ENCODE results near the gene ANKMY1.
"Not testable (repeated sequence)": the region's sequence is repeated elsewhere in the genome, so short reads cannot be mapped to it uniquely, and the experiment has no call there.

Gene ANKMY1

DNA sequence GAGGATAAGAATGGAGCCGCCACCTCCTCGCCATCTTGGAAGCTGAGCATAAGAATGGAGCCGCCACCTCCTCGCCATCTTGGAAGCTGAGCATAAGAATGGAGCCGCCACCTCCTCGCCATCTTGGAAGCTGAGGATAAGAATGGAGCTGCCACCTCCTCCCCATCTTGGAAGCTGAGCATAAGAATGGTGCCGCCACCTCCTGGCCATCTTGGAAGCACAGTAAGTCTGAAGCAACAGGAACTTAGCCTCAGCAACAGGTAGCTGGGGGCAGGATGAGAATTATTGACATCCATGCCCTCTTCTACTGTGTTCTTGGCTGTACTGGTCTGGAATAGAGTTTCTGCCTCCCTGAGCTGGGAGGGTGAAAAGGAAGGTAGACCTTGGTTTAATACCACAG lies 60.7 kb downstream of the ANKMY1 start:
- not testable (repeated sequence) for H3K36me3 ChIP-seq (ENCODE audit: low read depth); H3K27ac ChIP-seq (ENCODE audit: poor library complexity, severe bottlenecking); H3K4me1 ChIP-seq (ENCODE audit: insufficient read depth, poor library complexity, severe bottlenecking); H3K27me3 ChIP-seq (ENCODE audit: insufficient read depth, poor library complexity, severe bottlenecking); H3K9me3 ChIP-seq (ENCODE audit: severe bottlenecking); H3K4me3 ChIP-seq (ENCODE audit: severe bottlenecking); DNase-seq (ENCODE audit: low spot score)
- TF ChIP-seq, protein P1, sequence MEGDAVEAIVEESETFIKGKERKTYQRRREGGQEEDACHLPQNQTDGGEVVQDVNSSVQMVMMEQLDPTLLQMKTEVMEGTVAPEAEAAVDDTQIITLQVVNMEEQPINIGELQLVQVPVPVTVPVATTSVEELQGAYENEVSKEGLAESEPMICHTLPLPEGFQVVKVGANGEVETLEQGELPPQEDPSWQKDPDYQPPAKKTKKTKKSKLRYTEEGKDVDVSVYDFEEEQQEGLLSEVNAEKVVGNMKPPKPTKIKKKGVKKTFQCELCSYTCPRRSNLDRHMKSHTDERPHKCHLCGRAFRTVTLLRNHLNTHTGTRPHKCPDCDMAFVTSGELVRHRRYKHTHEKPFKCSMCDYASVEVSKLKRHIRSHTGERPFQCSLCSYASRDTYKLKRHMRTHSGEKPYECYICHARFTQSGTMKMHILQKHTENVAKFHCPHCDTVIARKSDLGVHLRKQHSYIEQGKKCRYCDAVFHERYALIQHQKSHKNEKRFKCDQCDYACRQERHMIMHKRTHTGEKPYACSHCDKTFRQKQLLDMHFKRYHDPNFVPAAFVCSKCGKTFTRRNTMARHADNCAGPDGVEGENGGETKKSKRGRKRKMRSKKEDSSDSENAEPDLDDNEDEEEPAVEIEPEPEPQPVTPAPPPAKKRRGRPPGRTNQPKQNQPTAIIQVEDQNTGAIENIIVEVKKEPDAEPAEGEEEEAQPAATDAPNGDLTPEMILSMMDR (IDR thresholded peaks at IDR 0.05; ENCODE audit: poor library complexity, severe bottlenecking): peak; percentile 32
- ATAC-seq (ENCODE audit: low read depth): peak; percentile 53; the same call in 1 of the 3 replicates

DNA sequence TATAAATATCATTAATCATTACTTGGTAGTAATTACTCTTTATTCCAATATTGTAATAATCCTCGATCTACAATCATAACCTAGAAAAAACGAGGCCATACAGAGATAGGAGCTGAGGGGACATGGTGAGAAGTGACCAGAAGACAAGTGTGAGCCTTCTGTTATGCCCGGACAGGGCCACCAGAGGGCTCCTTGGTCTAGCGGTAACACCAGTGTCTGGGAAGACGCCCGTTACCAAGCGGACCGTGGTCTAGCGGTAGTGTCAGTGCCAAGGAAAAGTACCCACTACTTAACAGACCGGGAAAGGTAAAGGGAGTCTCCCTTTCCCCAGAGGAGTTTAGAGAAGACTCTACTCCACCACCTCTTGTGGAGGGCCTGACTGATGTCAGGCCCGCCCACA lies 62.8 kb downstream of the ANKMY1 start:
- ATAC-seq (ENCODE audit: low read depth); H3K4me1 ChIP-seq (ENCODE audit: insufficient read depth, poor library complexity, severe bottlenecking); H3K36me3 ChIP-seq (ENCODE audit: low read depth); H3K27me3 ChIP-seq (ENCODE audit: insufficient read depth, poor library complexity, severe bottlenecking); H3K9me3 ChIP-seq (ENCODE audit: severe bottlenecking); DNase-seq (ENCODE audit: low spot score); H3K4me3 ChIP-seq (ENCODE audit: severe bottlenecking); H3K27ac ChIP-seq (ENCODE audit: poor library complexity, severe bottlenecking): not testable (repeated sequence)
- TF ChIP-seq, protein P1 (IDR thresholded peaks at IDR 0.05; ENCODE audit: poor library complexity, severe bottlenecking): peak; percentile 51

DNA sequence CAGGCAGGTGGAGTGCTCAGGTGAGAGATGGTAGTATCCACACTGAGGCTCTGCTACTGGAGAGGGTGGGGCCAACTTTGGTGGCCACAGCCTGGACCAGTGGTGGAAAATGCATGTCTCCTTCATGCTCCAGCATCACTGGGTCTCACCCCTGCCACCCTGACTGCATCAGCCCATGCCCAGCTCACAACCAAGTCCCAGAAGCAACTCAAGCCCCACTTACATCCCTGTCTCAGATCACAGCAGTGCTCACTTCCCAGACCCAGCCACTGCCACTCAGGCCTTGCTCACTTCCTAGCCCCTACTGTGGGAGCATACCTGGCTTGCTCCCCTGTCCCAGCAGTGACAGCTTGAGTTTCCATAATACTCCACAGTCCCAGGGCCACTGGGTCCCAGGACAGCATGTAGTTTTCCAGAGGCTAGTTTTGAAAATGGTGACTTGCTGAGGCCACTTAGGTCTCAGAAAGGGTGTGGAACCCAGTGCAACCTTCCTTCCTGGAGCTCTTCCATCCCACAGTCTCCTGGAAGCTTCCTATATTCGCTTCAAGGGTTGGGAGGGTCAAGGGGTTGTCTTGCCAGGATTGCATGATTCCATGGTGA lies 63.5 kb downstream of the ANKMY1 start:
- DNase-seq (ENCODE audit: low spot score): no peak
- H3K27ac ChIP-seq (ENCODE audit: poor library complexity, severe bottlenecking): no peak overlapping the region

DNA sequence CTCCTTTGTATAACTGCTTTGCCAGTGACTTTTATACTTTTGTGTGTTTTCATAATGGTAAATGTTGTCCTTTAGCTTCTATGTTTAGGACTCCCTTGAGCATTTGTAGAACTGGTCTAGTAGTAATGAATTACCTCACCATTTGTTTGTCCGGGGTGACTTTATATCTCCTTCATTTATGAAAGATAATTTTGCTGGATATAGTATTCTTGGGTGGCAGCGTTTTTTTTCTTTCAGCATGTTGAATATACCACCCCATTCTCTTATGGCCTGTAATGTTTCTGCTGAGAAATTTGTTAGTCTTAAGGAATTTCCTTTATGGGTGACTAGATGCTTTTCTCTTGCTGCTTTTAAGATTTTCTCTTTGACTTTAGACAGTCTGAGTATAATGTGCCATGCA lies 66.3 kb downstream of the ANKMY1 start:
- no peaks in the 10 kb centered on the region for H3K36me3 ChIP-seq (ENCODE audit: low read depth)
- no peak overlapping the region for H3K4me3 ChIP-seq (ENCODE audit: severe bottlenecking)
- no peak overlapping the region for H3K27ac ChIP-seq (ENCODE audit: poor library complexity, severe bottlenecking)
- ATAC-seq (ENCODE audit: low read depth) (no peak), DNase-seq (ENCODE audit: low spot score) (no peak)
- no peaks in the 10 kb centered on the region for H3K4me1 ChIP-seq (ENCODE audit: insufficient read depth, poor library complexity, severe bottlenecking)
- H3K9me3 ChIP-seq (ENCODE audit: severe bottlenecking): peaks cover 2% of the 10 kb centered on the region
- TF ChIP-seq, protein P1 (IDR thresholded peaks at IDR 0.05; ENCODE audit: poor library complexity, severe bottlenecking): no peak
- no peaks in the 10 kb centered on the region for H3K27me3 ChIP-seq (ENCODE audit: insufficient read depth, poor library complexity, severe bottlenecking)

More for the DNA sequence above, 63.5 kb downstream of the ANKMY1 start:
- no peaks in the 10 kb centered on the region for H3K27me3 ChIP-seq (ENCODE audit: insufficient read depth, poor library complexity, severe bottlenecking)
- TF ChIP-seq, protein P1 (IDR thresholded peaks at IDR 0.05; ENCODE audit: poor library complexity, severe bottlenecking): no peak
- H3K4me1 ChIP-seq (ENCODE audit: insufficient read depth, poor library complexity, severe bottlenecking): no peaks in the 10 kb centered on the region
- H3K9me3 ChIP-seq (ENCODE audit: severe bottlenecking): peaks cover 2% of the 10 kb centered on the region
- H3K36me3 ChIP-seq (ENCODE audit: low read depth): no peaks in the 10 kb centered on the region
- ATAC-seq (ENCODE audit: low read depth): no peak
- no peak overlapping the region for H3K4me3 ChIP-seq (ENCODE audit: severe bottlenecking)

DNA sequence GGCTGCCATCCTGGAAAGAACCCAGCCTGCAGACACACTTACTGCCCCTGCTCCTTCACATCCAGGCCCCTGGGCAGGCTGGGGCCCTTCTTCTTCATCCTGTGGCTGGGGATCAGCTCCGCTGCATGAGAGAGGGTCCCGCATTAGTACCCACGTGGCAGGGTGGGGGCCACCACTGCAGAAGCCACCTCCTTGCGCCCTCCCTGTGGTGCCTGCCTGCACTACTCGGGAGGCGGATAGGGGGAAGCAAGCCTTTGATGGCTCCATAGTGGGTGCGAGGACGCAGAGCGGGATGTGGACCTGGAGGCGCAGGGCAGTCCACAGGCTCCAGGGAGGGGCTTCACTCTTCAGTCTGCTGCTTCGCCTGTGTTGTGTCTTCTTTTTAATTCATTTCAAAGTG lies 75.6 kb downstream of the ANKMY1 start:
- no peaks in the 10 kb centered on the region for H3K36me3 ChIP-seq (ENCODE audit: low read depth)
- no peaks in the 10 kb centered on the region for H3K4me1 ChIP-seq (ENCODE audit: insufficient read depth, poor library complexity, severe bottlenecking)
- no peak overlapping the region for H3K27ac ChIP-seq (ENCODE audit: poor library complexity, severe bottlenecking)
- TF ChIP-seq, protein P1 (IDR thresholded peaks at IDR 0.05; ENCODE audit: poor library complexity, severe bottlenecking): no peak
- H3K9me3 ChIP-seq (ENCODE audit: severe bottlenecking): no peaks in the 10 kb centered on the region
- DNase-seq (ENCODE audit: low spot score): no peak
- no peak for ATAC-seq (ENCODE audit: low read depth)
- no peaks in the 10 kb centered on the region for H3K27me3 ChIP-seq (ENCODE audit: insufficient read depth, poor library complexity, severe bottlenecking)
- no peak overlapping the region for H3K4me3 ChIP-seq (ENCODE audit: severe bottlenecking)

Data from RWPE2 (cell line).